GDM1 (cell line): ENCODE results near the gene TNS1.
A peak's percentile ranks its signal among the peaks of the same experiment; 100 is the strongest.
"Not testable (repeated sequence)": the region's sequence is repeated elsewhere in the genome, so short reads cannot be mapped to it uniquely, and the experiment has no call there.

Source experiments
- DNase-seq: peaks from one replicate; lab custom pipeline; 2025; lab: John Stamatoyannopoulos, UW

The TNS1 gene

GRCh38 chr2:217797165-217797564 lies 205.6 kb downstream of the TNS1 start:
- DNase-seq, result no peak

- no peak for DNase-seq
Measured at GRCh38 chr2:217795706-217796465, 206.9 kb downstream of the TNS1 start.

- no peak for DNase-seq
Measured at GRCh38 chr2:217795067-217795466, 207.7 kb downstream of the TNS1 start.

GRCh38 chr2:217794133-217794986 lies 208.4 kb downstream of the TNS1 start:
- no peak for DNase-seq

- no peak for DNase-seq
Measured at GRCh38 chr2:217793566-217794132, 209.1 kb downstream of the TNS1 start.

GRCh38 chr2:217792626-217793527 lies 209.9 kb downstream of the TNS1 start:
- no peak for DNase-seq

GRCh38 chr2:217791551-217791950 lies 211.2 kb downstream of the TNS1 start:
- DNase-seq, result no peak

GRCh38 chr2:217790681-217791392 lies 212.0 kb downstream of the TNS1 start:
- DNase-seq, result no peak

- no peak for DNase-seq
Measured at GRCh38 chr2:217790195-217790594, 212.6 kb downstream of the TNS1 start.

- DNase-seq, result no peak
Measured at GRCh38 chr2:217789736-217790181, 213.0 kb downstream of the TNS1 start.

GRCh38 chr2:217789003-217789735 lies 213.6 kb downstream of the TNS1 start:
- peak; percentile 33 for DNase-seq

GRCh38 chr2:217788669-217789002 lies 214.2 kb downstream of the TNS1 start:
- no peak for DNase-seq

GRCh38 chr2:217787160-217787877 lies 215.5 kb downstream of the TNS1 start:
- DNase-seq, result no peak

- DNase-seq, result not testable (repeated sequence)
Measured at GRCh38 chr2:217786560-217786959, 216.2 kb downstream of the TNS1 start.

GRCh38 chr2:217785544-217786045 lies 217.2 kb downstream of the TNS1 start:
- peak; percentile 49 for DNase-seq

GRCh38 chr2:217784996-217785543 lies 217.7 kb downstream of the TNS1 start:
- DNase-seq, result no peak

GRCh38 chr2:217783243-217783642 lies 219.6 kb downstream of the TNS1 start:
- DNase-seq, result no peak

GRCh38 chr2:217777906-217778305 lies 224.9 kb downstream of the TNS1 start:
- DNase-seq, result no peak

GRCh38 chr2:217776631-217777030 lies 226.2 kb downstream of the TNS1 start:
- DNase-seq, result no peak
